ENCODE data around the gene HYI.
"Not testable (repeated sequence)": the region's sequence is repeated elsewhere in the genome, so short reads cannot be mapped to it uniquely, and the experiment has no call there.

Gene HYI, protein sequence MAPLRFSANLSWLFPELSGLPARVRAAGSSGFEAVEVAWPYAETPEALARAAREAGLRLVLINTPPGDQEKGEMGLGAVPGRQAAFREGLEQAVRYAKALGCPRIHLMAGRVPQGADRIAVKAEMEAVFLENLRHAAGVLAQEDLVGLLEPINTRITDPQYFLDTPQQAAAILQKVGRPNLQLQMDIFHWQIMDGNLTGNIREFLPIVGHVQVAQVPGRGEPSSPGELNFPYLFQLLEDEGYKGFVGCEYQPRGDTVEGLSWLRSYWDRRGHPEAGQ

DNA sequence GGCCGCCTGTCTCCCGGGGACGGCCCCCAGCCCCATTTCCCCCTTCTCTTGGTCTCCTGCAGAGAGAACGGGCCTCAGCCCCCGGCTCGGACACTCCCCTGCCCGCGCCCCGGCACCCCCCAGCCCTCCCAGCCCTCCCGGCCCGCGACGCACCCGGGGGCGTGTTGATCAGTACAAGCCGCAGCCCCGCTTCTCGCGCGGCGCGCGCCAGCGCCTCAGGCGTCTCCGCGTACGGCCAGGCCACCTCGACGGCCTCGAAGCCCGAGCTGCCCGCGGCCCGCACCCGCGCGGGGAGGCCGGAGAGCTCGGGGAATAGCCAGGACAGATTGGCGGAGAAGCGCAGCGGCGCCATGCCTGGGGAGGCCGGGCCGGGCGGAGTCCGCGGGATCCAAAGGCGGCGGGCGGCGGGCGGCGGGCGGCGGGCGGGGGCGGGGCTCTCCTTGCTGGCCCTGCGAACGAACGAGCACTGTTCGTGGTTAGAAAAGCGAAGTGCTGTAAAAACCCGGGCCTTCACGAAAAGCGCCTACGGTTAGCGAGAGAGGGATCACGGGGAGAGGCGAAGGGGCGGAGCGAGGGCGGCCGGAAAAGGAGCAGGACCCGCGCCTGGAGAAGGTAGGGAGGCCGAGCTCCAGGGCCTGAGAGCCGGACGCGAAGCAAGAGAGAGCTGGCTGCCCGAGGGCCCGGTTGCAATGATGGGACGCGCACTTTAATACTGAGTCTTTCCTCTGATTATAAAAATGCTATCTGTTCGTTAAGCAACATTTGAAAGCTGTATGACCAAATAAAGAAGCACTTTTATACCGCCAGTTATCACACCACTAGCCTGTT lies at the start of gene HYI:
Gene HYI, minus strand, starts transcription at position 490 of the 828 bp plus-strand sequence. Its CDS starts 138 bp downstream, at position 352.
- DNase-seq (ENCODE audit: low read depth), result no peak

DNA sequence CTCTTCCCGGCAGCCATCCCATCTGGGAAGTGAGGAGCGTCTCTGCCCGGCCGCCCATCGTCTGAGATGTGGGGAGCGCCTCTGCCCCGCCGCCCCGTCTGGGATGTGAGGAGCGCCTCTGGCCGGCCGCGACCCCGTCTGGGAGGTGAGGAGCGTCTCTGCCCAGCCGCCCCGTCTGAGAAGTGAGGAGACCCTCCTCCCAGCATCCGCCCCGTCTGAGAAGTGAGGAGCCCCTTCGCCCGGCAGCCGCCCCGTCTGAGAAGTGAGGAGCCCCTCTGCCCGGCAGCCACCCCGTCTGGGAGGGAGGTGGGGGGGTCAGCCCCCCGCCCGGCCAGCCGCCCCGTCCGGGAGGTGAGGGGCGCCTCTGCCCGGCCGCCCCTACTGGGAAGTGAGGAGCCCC lies 48.1 kb upstream of the HYI start:
- not testable (repeated sequence) for DNase-seq (ENCODE audit: low read depth)

DNA sequence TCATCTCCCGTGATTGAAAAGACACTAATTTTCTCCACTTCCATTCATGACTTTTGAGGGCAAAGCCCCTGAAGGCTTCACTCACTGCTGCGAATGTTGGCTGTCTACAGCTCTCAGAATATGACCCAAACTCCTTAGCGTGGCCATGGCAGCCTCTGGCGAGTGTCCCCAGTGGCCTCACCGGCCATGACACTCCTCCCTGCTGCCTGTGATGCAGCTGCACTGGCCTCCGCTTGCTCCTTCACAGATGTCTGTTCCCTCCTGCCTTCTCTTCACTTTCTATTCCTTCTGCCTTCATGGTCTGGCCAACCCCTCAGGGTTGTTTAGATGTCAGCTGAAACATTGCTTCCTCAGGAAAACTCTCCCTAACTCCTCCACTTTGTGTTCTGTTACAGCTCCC lies 46.2 kb upstream of the HYI start:
- DNase-seq (ENCODE audit: low read depth), result no peak

DNA sequence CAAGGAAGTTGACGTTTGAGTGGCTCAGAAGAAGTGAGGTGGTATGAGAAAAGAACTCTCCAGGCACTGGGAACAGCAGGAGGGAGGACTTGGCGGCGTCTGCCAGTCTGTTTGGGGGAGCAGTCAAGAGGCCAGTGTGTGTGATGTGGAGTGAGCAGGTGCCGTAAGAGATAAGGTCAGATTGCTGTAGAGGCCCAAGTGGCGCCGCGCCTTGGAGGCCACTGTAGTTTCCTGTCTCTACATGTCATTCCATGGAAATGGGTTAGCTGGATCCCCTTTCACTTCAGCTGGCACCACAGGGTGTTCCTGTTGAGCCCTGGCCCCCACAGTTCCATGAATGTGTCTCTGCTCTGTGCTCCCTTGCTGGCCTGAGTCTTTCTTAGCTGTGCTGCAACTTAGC lies 41.5 kb upstream of the HYI start:
- no peak for DNase-seq (ENCODE audit: low read depth)

DNA sequence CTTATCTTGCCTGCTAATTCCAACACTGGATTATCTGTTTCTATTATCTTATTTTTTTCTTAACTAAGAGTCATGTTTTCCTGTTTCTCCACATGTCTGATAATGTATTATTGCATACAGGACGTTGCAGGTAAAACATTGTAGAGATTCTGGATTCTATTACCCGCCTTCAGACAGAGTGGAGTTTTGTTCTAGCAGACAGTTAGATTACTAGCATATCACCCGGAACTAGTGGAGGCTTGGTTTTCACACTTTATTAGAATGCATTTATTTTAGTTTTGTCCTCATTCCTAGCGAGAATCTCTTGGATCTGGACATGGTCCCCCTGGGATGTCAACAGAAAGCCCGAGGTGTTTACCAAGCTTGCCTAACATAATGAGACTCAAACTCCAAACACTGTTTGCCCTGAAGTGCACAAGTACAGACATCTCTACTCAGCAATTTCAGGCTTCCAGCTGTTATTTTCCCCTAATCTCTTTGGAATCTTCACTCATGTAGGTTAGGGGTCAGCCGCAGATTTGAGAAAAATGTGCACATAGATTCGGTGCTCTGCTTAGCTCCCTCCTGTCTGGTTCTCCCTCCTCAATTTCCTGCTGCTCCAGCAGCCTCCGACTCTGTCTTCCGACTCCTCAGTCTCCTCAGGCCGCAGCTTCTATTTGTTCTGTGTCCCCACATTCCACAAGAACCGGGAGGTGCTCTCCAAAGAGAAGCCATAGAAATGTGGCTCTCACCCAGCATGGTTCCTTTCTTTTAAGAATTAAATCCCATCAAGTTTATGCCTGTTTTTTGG lies 40.1 kb upstream of the HYI start:
- no peak for DNase-seq (ENCODE audit: low read depth)

DNA sequence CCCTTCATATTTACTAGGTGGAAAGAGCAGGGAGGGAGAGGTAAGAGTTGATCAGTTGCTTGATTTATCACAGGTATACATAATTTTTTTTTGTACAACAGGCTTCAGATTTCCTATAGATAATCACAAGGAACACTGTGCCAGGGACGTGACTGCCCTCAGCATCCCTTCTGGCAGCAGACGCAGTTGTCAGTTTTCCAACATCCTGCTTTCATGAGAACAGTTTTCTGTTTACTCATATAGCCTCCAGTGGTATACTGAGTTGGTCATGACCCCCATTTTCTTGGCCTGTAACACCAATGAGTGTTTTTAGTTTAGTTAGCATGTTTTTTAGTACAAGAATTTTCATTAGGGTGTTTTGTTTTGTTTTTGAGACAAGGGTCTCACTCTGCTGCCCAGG lies 39.1 kb upstream of the HYI start:
- DNase-seq (ENCODE audit: low read depth), result no peak

DNA sequence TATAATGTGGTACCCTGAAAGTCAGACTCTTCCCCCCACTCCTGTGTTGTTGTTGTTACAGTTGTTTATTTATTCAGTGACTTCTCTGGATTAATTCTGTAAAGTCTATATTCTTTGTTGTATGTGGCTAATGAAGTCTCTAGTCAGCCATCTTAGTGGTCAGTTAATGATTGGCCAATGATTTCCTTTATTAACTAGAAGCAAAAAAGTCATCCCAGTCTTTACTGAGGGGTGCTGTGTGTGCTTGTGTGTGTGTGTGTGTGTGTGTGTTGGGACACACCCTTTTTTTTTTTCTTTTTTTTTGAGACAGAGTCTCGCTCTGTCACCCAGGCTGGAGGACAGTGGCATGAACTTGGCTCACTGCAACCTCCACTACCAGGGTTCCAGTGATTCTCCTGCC lies 37.3 kb upstream of the HYI start:
- no peak for DNase-seq (ENCODE audit: low read depth)

DNA sequence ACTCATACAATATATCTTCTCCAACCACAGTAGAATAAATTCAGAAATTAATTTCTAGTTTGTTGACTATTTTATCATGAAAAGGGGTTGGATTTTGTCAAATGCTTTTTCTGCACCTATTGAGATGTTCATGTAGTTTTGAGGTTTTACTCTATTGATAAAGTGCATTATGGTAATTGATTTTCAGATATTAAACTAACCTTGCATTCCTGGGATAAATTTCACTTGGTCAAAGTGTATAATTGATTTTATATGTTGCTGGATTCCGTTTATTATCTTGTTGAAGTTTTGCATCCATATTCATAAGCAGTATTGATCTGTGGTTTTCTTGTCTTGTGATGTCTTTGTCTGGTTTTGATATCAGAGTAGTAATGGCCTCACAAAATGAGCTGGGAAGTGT lies 34.4 kb upstream of the HYI start:
- no peak for DNase-seq (ENCODE audit: low read depth)

DNA sequence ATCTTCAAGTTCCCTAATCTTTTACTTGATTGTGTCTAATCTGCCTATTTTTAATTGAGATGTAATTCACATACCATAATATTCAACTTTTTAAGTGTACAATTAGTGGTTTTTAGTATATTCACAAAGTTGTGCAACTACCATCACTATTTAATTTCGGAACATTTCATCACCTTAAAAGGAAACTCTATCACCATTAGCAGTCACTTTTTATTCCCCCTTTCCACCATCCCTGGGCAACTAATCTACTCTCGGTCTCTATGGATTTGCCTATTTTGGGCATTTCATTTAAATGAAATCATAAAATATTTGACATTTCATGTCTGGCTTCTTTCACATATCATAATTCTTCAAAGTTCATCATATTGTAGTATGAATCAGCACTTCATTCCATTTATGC lies 30.6 kb upstream of the HYI start:
- no peak for DNase-seq (ENCODE audit: low read depth)

DNA sequence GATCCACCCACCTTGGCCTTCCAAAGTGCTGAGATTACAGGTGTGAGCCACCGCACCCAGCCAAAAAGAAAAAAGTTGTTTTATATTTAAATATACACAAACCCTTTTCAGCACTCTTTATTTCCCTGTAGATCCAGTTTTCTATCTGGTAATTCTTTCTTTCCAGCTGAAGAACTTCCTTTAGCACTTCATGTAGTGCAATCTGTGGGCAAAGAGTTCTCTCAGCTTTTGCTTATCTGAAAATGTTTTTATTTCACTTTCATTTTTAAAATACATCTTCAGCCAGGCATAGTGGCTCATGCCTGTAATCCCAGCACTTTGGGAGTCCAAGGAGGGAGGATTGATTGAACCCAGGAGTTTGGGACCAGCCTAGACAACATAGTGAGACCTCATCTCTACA lies 28.5 kb upstream of the HYI start:
- DNase-seq (ENCODE audit: low read depth), result no peak

DNA sequence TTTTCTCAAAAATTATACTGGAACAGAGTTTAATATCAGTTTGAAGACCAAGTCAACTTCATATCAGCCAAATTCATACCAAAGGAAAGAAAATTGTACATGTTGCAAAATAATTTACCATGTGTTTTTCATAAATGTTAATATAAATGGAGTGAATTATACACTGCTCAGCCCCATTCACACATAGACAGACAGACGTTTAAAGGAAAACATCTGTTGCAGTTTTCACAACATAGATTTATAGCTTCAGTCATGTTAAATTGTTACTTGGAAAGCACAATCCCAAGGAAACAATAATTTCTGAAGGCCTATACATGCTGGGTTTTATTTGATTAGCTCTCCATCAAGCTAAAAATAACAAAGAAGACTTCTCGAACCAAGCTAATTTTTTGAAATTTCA lies 27.8 kb upstream of the HYI start:
- DNase-seq (ENCODE audit: low read depth), result no peak

DNA sequence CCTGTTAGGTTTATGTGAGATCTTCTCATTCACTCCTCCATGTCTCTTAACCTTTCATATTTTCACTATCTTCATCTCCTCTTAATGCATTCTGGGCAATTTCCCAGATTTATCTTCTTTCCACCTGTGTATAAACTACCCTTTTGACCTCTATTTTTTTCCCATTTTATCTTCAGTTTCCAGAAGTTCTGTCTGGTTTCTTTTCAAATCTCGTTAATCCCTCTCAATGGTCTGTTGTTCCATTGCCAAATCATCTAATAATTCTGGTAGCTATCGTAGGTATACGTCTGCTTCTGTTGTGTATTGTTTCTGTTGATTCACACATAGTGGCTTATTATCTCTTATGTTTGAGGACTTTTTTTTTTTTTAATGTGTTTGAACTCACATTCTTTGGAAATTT lies 25.7 kb upstream of the HYI start:
- DNase-seq (ENCODE audit: low read depth), result no peak

DNA sequence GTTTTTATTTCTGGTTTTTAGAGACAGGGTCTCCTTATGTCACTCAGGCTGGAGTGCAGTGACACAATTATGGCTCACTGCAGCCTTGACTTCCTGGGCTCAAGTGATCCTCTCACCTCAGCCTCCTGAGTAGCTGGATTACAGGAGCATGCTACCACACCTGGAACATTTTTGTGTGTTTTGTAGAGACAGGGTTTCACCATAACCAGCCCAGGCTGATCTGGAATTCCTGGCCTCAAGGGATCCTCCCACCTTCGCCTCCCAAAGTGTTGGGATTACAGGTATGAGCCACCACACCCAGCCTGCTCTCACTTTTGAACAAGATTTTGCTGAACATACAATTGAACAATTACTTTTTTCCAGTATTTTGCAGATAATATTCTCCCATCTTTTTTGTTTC lies 24.0 kb upstream of the HYI start:
- DNase-seq (ENCODE audit: low read depth), result no peak

DNA sequence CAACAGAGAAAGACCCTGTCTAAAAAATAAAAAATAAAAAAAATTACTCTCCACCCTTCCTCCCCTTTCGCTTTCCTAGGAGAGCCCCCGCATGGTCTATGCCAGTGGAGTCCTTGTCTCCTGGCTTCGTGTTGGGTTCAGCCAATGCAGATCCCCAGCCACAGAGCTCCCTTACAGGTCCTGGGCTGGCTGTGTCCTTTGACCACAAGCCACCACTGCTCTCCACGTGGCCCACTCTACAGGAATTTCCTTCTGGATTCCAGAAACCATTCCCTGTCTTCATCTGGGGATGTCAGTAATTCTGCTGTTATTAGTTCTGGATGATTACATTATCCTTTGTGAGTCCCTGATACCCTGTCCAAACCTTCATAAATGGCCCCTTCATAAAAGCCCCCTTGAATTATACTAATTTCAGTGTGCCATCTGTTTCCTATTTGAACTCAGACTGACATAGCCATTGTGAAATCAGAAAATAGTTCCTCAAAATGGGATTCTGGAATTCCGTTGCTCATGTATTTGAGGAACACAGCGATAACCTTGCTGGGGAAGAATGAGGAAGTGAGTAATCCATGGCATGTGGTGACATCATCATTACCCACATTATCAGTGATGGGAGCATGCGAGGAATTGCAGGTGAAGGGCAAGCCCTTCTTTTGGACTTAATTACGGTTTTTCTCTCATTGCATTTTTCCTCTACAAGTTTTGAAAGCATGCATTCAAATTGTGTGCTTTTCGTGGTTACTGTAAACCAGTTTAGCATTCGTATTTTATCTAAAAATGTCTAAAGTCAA lies 22.1 kb upstream of the HYI start:
- DNase-seq (ENCODE audit: low read depth), result not testable (repeated sequence)

DNA sequence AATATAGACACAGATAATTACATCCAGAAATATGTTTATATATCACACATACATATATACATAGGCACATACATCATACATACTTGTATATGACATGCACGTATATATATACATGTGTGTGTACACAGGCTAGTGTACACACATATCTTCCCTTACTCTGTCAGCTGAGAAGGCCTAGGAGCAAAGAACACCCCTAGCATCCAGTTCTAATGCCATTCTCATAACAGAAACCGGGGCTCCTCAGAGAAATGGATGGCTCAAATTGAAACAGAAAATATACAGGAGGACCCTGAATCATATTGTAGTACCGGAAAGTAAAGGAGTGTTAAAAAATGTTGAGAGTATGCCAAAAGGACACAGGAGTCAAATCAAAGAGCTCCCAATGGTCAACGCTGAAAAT lies 19.7 kb upstream of the HYI start:
- no peak for DNase-seq (ENCODE audit: low read depth)

DNA sequence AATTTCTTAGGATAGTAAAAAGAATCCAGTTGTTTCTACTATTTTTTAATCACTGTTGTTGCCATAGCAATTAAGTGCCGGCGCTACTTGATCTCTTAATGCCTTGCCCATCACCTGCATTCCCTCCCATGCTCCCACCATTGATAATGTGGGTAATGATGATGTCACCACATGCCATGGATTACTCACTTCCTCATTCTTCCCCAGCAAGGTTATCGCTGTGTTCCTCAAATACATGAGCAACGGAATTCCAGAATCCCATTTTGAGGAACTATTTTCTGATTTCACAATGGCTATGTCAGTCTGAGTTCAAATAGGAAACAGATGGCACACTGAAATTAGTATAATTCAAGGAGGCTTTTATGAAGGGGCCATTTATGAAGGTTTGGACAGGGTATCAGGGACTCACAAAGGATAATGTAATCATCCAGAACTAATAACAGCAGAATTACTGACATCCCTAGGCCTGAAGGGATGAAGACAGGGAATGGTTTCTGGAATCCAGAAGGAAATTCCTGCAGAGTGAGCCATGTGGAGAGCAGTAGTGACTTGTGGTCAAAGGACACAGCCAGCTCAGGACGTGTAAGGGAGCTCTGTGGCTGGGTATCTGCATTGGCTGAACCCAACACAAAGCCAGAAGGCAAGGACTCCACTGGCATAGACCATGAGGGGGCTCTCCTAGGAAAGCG lies 18.9 kb upstream of the HYI start:
- peak; percentile 88 for DNase-seq (ENCODE audit: low read depth)

DNA sequence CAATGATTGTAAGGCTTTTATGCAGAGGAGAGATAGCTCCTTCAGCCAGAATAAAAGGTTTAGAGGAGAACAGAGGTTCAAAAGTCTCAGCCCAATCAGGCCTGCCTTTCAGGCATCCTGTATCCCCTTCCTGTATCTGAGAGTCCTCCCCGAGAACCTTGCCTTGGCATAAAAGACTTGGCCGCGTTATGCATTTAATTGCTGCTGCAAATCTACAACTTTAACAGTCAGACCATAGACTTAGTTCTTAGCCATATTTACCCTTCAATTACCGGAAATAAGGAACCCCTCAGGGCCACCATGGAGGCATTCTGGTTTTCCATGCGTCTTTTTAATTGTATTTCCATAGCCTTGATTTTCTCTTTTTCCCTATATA lies 18.3 kb upstream of the HYI start:
- DNase-seq (ENCODE audit: low read depth), result no peak

DNA sequence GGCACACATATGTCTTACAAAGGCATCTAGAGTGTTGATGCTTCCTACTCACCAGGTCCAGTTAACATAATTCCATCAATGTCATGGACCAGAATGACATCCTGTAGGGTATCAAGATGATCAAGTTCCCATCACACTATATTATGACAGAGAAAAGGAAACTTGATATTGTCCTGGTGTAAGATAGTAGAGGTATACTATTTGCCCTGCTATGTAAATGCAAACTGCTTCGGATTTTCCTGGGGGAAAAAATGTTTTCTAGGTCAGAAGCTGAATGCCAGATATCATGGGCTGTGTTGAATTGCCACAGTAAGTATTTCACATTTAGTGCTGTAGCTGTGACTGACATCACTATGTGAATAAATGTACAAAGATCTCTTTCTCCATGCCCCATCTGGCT lies 16.2 kb upstream of the HYI start:
- no peak for DNase-seq (ENCODE audit: low read depth)

DNA sequence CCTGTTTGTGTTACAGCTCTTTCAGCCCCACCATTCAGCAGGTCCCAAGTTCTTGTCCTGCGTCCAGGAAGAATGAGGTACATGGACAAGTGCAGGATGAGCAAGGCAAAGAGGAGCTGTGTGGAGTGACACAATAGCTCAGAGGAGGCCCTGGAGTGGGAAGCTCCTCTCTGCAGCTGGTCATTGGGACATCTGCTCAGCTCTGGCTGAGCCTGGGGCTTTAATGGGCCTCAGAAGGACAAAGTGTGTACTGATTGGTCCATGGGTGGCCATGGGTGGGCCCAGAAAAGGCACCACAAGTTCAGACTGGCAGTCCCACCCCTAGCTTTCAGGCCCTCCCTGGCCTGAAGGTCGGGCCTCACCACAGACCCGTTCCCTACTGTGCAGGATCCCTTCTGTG lies 14.7 kb upstream of the HYI start:
- DNase-seq (ENCODE audit: low read depth), result no peak

DNA sequence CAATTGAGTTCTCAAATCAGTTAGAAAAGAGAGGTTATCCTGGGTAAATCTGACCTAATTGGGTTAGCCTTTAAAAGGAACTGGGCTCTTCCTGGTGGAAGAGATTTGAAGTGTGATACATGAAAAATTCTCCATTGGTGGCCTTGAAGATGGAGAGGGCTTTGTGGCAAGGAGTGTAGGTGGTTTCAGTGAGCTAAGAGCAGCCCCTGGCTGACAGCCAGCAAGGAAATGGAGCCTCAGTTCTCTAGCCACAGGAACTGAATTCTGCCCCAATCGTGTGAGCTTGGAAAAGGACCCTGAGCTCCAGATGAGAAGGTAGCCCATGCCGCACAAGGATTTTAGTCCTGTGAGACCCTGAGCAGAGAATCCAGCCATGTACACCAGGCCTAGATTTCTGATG lies 12.7 kb upstream of the HYI start:
- no peak for DNase-seq (ENCODE audit: low read depth)

DNA sequence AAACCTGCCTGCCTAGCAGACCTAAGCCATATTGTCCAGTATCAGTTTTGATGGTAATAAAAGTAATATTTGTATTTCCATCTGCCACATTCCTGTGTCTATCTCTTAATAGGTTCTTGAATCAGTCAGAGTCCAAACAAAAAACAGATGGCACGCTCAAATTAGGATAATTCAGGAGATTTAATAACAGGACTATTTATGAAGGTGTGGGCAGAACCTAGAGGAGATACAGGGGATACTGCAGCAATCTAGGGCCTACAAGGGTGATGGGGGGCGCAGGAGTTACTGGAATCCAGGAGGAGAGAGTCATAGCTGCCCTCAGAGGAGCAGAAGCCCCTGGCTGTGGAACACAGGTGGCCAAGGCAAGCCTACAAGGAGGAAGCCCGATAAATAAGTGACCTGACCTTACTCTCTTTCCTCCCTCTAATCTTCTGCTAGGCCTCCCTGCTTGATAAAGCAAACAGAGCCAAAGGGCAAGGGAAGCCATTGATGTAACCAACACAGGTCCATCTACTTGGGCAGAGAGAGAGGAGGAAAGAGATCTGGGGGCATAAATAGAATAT lies 11.9 kb upstream of the HYI start:
- DNase-seq (ENCODE audit: low read depth), result no peak
